GM08714 (cell line): ENCODE measurements around the gene NR2E1.

Experiments used
- H3K4me3 ChIP-seq: fragments of 200-500 bp; sonication (Bioruptor generic); 2 replicates; pipeline ENCODE4 v1.5.1; 2014; ENCODE audit warnings: mild to moderate bottlenecking, low read length, inconsistent platforms
- ZNF274 ChIP-seq: IDR thresholded peaks from 2 replicates; pipeline ENCODE4 v1.6.1; 2012; ENCODE audit warnings: mild to moderate bottlenecking, low read depth, low read length

The NR2E1 gene

DNA sequence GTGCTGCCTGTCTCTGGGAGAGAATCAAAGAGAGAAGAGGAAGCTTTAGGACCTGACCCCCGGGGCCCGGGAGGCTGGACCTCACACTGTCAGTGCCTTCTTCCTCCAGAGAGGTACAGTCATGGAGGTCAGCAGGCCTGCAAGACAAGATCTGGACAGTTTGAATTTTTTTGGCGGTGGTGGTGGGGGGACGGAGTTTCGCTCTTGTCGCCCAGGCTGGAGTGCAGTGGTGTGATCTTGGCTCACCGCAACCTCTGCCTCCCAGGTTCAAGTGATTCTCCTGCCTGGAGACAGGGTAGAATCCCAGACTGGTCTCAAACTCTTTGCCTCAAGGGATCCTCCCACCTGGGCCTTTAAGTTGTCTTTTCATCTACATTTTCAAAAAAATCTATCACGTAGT is 34.4 kb downstream of the NR2E1 start:
- no peak for TF ChIP-seq ZNF274
- H3K4me3 ChIP-seq: no peak overlapping the region

DNA sequence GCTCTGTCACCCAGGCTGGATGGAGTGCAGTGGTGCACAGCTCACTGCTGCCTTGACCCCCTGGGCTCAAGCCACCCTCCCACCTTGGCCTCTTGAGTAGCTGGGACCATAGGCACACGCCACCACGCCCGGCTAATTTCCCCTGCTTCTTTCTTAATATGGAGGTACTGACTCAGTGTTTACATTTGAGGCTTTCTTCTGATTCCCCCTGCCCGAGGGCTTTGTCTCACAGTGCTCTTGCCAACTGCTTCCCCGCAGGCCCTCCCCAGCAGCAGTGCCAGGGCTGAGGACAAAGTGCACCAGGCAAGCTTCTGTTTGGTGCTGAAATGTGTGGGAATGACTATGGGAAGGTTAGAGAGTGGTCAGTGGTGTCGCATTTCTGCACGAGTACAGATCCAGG is 34.8 kb downstream of the NR2E1 start:
- no peak overlapping the region for H3K4me3 ChIP-seq
- TF ChIP-seq ZNF274: no peak

DNA sequence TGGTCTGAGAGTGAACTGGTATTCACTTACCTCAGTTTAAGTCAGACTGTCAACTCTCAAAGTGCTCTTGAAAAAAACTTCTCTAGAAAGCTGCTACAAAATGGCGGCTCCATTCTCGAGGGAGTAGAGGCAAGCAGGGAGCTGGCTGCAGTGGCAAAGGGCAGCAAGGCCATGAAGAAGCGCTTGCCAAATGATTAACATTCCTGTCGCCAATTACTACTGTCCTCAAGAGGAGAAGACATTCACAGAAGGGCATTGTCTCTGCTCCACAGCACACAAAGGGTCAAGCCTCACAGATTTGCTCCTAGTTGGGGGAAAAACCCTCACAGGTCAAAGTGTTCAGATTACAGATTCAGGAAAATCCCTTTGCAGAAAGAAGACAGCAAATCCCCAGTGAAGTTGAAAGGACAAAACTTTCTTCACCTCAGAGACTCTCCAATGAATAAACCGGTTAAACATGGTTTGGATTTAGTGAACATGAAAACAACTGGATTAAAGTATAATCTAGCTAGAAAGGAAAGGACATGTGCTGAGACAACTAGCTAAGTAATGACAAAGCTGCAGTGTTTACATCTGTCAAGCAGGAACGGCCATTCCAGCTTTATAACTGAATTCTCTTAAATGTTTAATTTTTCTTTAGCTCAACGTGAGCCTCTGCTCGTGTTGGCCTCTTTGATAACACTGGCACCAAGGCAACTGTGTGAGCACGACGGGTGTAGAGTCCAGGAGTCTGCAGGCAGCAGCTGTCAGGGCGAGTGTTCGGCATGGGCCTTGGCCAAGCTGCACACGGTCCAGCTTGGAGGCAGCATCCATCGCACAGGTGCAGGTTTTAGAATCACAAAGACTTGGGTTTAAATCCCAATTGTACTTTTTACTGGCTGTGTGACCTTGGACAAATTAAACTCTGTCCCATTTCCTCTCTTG is 37.6 kb downstream of the NR2E1 start:
- TF ChIP-seq ZNF274: no peak
- no peak overlapping the region for H3K4me3 ChIP-seq

DNA sequence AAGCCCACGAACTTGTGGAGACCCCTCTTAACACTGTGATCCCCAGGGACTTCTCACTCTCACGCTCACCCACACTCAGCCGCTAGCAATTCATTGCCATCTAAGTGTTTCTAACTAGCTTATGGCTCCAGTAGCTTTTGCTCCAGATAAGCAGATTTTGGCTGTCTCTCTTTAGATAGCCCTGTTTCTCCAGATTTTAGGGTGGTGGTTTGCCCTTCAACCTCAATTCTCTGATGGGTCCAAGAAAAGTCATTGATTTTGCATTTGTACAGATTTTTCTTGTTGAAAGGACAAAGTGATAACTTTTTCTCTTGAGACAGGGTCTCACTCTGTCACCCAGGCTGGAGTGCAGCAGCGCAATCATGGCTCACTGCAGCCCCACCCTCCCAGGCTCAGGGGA is 41.2 kb downstream of the NR2E1 start:
- H3K4me3 ChIP-seq: no peak overlapping the region
- no peak for TF ChIP-seq ZNF274

DNA sequence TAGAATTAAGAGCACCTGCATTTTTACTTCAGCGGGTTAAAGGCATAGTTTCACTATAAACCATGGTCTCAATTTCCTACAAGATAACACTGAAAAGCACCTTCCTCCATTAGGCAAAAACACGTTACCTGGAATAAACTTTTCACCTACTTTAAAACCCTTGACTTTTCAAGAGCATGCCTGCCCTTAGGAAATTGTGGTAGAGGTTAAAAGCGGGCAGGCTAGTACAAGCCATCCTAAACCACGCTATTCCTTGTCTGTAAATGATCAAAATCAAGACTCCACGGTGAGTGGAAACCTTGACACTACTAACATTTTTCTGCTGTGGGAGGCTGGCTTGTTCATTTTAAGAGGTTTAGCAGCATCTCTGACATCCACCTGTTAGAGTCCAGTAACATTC is 43.9 kb downstream of the NR2E1 start:
- TF ChIP-seq ZNF274: no peak
- H3K4me3 ChIP-seq: no peak overlapping the region

DNA sequence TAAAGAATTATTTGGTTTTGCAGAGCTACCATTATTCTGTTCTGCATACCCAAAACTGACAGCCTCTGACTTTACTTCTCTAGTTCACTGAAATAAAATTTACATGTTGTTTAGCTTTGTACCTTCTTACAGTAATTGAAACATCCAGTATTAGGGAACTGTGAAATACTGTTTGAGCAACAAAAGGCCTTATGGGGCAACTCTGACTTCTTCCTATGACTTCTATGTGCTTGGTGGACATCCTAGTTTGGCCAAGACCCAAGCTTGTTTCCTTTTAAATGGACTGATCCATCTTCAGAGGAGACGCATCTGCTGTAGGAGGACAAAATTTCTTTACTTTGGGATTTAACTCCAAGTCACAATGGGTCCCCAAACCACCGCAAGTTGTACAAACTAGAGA is 44.7 kb downstream of the NR2E1 start:
- no peak overlapping the region for H3K4me3 ChIP-seq
- no peak for TF ChIP-seq ZNF274

DNA sequence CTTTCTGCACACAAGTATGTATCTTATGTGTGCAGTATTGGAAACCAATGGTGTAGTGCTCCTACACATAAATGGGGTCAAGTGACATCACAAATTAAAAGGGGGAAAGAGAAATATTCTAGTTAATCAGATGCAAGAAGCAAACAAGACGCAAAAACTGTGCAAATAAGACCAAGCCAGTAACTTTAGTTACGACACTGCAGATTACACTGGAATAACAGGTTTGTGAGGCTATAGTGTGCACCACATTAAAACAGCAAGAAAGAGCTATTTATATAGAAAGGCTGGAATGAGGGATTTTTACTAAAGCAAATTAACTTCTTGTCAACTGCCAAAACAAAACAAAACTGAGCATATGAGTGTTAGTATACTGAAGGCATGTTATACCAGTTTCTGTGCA is 45.8 kb downstream of the NR2E1 start:
- no peak overlapping the region for H3K4me3 ChIP-seq
- no peak for TF ChIP-seq ZNF274

DNA sequence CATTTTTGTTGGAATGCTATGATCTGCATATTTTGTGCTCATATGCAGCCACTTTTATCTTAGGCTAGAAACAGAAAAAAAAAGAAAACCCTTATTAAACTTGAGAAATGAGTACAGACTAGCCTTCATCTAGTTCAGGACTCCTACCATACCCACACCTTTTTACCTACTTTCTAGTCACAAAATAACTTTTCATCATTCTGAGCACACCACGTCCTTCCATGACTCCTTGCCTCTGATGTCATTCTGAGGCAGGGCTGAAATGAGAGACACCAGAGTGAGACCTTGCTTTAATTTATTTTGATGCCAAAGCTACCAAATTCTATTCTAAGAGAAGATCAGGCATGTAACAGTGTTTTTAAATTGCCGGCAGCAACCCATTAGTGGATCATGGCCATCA is 56.2 kb downstream of the NR2E1 start:
- H3K4me3 ChIP-seq: no peak overlapping the region
- no peak for TF ChIP-seq ZNF274

DNA sequence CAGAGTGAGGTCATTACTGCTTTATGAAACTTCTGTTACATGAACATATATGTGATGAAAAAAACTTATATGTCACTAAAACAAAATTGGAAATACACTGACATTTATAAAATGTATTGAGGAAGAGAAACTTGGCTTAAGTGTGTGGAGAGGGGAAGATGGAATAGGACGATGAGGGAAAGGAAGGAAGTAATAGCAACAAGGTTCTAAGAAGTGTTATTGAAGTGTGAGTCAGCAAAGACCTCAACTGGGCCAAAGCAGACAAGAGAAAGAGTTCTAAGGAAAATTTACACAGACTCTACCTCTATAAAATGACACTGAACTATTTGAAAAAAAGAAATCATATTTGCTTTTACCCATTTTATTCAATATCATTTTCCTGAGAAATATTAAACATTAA is 56.7 kb downstream of the NR2E1 start:
- no peak for TF ChIP-seq ZNF274
- no peak overlapping the region for H3K4me3 ChIP-seq

DNA sequence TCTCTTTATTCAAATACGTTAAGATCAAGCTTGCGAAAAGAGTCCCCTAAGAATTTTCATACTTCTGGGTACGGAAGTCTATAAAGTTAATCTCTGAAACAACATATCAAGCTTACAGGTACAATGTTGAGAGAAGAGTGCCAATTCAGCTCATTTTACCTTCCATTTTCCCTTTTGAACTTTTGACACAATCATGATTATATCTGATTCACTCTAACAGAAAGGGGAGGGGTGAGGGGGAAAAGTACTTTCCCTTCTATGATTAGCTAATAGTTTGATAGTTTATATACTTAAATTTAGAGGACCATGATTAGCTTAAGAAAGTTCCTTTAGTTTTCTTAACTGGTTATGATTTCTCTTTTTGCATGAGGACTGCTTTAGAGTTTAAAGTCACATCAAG is 61.5 kb downstream of the NR2E1 start:
- TF ChIP-seq ZNF274: no peak
- H3K4me3 ChIP-seq: no peak overlapping the region

DNA sequence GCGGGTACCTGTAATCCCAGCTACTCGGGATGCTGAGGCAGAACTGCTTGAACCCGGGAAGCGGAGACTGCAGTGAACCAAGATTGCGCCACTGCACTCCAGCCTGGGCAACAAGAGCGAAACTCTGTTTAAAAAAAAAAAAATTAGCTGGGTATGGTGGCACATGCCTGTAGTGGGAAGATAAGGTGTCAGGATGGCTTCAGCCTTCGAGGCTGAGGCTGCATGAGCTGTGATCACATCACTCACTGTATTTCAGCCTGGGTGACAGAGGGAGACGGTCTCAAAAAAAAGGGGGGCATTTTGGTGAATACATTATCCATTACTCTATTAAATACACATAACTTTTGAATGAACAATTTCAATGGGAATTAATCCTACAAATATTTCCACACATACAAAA is 62.6 kb downstream of the NR2E1 start:
- no peak for TF ChIP-seq ZNF274
- no peak overlapping the region for H3K4me3 ChIP-seq

DNA sequence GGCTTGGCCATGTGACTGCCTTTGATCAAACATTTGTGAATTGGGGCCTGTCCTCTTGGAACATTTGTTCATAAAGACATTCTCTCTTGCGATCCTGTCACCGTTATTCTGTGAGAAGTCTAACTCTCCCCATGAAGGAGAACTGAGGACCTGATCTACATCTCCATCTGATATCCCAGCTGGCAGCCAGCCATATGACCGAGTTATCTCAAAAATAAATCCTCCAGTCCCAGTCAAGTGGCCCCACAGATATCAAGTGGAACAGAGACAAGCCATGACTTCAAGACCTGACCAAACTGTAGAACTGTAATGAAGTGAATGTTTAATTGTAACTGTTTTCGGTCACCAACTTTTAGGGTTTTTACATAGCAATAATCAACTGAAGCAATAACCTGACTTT is 69.3 kb downstream of the NR2E1 start:
- no peak for TF ChIP-seq ZNF274
- H3K4me3 ChIP-seq: no peak overlapping the region

DNA sequence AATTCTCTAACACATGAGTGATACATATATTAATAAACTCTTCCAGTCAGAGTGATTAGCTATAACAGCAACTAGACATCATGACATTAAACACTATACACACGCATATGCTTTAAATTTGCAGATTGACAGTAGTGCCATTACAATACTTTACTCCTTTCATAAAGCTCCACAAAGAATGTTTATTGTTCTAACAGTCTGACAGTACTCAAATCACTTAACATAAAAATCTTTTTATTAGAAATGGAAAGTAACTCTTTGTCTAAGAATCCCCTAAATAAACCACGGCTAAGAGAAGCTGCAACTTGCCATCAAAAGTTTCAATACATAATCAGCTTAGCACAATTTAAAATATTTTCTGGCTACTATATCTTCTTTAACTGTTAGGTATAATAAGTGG is 71.0 kb downstream of the NR2E1 start:
- no peak for TF ChIP-seq ZNF274
- H3K4me3 ChIP-seq: no peak overlapping the region

DNA sequence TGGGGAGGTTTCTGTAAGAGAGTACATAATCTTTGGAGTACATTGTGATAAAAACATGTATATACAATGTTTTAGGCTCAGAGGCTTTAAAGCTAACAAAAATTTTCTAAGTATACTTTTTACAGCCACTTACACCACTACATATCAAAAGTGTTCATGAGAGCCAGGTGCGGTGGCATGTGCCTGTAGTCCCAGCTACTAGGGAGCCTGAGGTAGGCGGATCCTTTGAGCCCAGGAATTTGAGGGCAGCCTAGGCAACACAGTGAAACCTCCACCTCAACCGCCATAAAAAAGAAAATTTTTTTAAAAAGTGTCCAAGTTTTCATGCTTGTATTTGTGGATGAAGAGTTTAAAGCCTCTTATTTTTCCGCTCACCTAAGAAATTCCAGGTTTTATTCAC is 72.5 kb downstream of the NR2E1 start:
- H3K4me3 ChIP-seq: no peak overlapping the region
- TF ChIP-seq ZNF274: no peak
